ENCODE measurements around the gene BORCS5. TPM values are rescaled to one million over a fixed set of nuclear protein-coding genes. Genes with fewer than 3 reads are reported as not detected.
A peak's percentile ranks its signal among the peaks of the same experiment; 100 is the strongest.

BORCS5 gene
- total and polyA plus RNA-seq, 2 donors (not counting 1 experiment from before 2014, with no cell fraction given), result 13.5 to 14.4 TPM

- no peaks in the 10 kb centered on the region for H3K79me2 ChIP-seq (ENCODE audit: control insufficient read depth, insufficient read depth, low read length)
- no peak overlapping the region for H3K4me2 ChIP-seq (ENCODE audit: extremely low read depth, insufficient read depth, low read length)
- no peak overlapping the region for H3K4me3 ChIP-seq (replicated peaks in 1 of 4; ENCODE audit: control extremely low read depth in 1 of 4, insufficient read depth in 1 of 4, low read depth in 3 of 4, low read length in 4 of 4)
- peaks cover 13% of the 10 kb centered on the region for H3K4me1 ChIP-seq (ENCODE audit: control insufficient read depth, extremely low read depth, insufficient read depth, low read length)
- no peaks in the 10 kb centered on the region for H3K36me3 ChIP-seq (ENCODE audit: control insufficient read depth, insufficient read depth, low read length)
- no peaks in the 10 kb centered on the region for H4K20me1 ChIP-seq (ENCODE audit: control insufficient read depth, extremely low read depth, insufficient read depth, low read length)
- H3K27me3 ChIP-seq (ENCODE audit: control insufficient read depth, insufficient read depth, low read length), result no peaks in the 10 kb centered on the region
- no peaks in the 10 kb centered on the region for H3K9me3 ChIP-seq (ENCODE audit: control insufficient read depth, insufficient read depth, low read depth, low read length)
- TF ChIP-seq CTCF (conservative IDR thresholded peaks at IDR 0.05 in 1 of 2, IDR thresholded peaks at IDR 0.05 in 1 of 2; ENCODE audit: low read depth in 1 of 2, low read length in 2 of 2), result no peak
- no peak for TF ChIP-seq EZH2 (IDR thresholded peaks at IDR 0.05; ENCODE audit: low read length, missing control alignments)
- H3K9ac ChIP-seq (ENCODE audit: insufficient read depth, low read length), result no peak overlapping the region
- H3K27ac ChIP-seq (ENCODE audit: insufficient read depth, low read length), result no peak overlapping the region
- H2AFZ ChIP-seq (ENCODE audit: low read length), result no peak overlapping the region
- no peak for DNase-seq (ENCODE audit: low read depth in 2 of 2)
Measured at GRCh38 chr12:12396694-12397093, 39.8 kb downstream of the BORCS5 start.

- H4K20me1 ChIP-seq (ENCODE audit: control insufficient read depth, extremely low read depth, insufficient read depth, low read length), result no peaks in the 10 kb centered on the region
- H3K9ac ChIP-seq (ENCODE audit: insufficient read depth, low read length), result no peak overlapping the region
- no peak overlapping the region for H3K4me3 ChIP-seq (replicated peaks in 1 of 4; ENCODE audit: control extremely low read depth in 1 of 4, insufficient read depth in 1 of 4, low read depth in 3 of 4, low read length in 4 of 4)
- peaks cover 13% of the 10 kb centered on the region for H3K4me1 ChIP-seq (ENCODE audit: control insufficient read depth, extremely low read depth, insufficient read depth, low read length)
- DNase-seq (ENCODE audit: low read depth in 2 of 2), result no peak
- H3K9me3 ChIP-seq (ENCODE audit: control insufficient read depth, insufficient read depth, low read depth, low read length), result no peaks in the 10 kb centered on the region
- TF ChIP-seq EZH2 (IDR thresholded peaks at IDR 0.05; ENCODE audit: low read length, missing control alignments) (no peak), CTCF (conservative IDR thresholded peaks at IDR 0.05 in 1 of 2, IDR thresholded peaks at IDR 0.05 in 1 of 2; ENCODE audit: low read depth in 1 of 2, low read length in 2 of 2) (no peak)
- no peak overlapping the region for H3K4me2 ChIP-seq (ENCODE audit: extremely low read depth, insufficient read depth, low read length)
- no peaks in the 10 kb centered on the region for H3K79me2 ChIP-seq (ENCODE audit: control insufficient read depth, insufficient read depth, low read length)
- no peak overlapping the region for H3K27ac ChIP-seq (ENCODE audit: insufficient read depth, low read length)
- no peaks in the 10 kb centered on the region for H3K27me3 ChIP-seq (ENCODE audit: control insufficient read depth, insufficient read depth, low read length)
- no peak overlapping the region for H2AFZ ChIP-seq (ENCODE audit: low read length)
- H3K36me3 ChIP-seq (ENCODE audit: control insufficient read depth, insufficient read depth, low read length), result no peaks in the 10 kb centered on the region
Measured at GRCh38 chr12:12397184-12397583, 40.3 kb downstream of the BORCS5 start.

GRCh38 chr12:12398026-12398859 is 41.4 kb downstream of the BORCS5 start:
- TF ChIP-seq CTCF (conservative IDR thresholded peaks at IDR 0.05 in 1 of 2, IDR thresholded peaks at IDR 0.05 in 1 of 2; ENCODE audit: low read depth in 1 of 2, low read length in 2 of 2), result no peak
- TF ChIP-seq EZH2 (IDR thresholded peaks at IDR 0.05; ENCODE audit: low read length, missing control alignments), result no peak
- no peaks in the 10 kb centered on the region for H4K20me1 ChIP-seq (ENCODE audit: control insufficient read depth, extremely low read depth, insufficient read depth, low read length)
- H3K4me2 ChIP-seq (ENCODE audit: extremely low read depth, insufficient read depth, low read length), result peak overlapping the region; percentile 65
- peak; percentile 98 for DNase-seq (ENCODE audit: low read depth in 2 of 2)
- no peaks in the 10 kb centered on the region for H3K27me3 ChIP-seq (ENCODE audit: control insufficient read depth, insufficient read depth, low read length)
- no peak overlapping the region for H2AFZ ChIP-seq (ENCODE audit: low read length)
- H3K27ac ChIP-seq (ENCODE audit: insufficient read depth, low read length), result peak overlapping the region; percentile 61
- peaks cover 13% of the 10 kb centered on the region for H3K4me1 ChIP-seq (ENCODE audit: control insufficient read depth, extremely low read depth, insufficient read depth, low read length)
- no peaks in the 10 kb centered on the region for H3K79me2 ChIP-seq (ENCODE audit: control insufficient read depth, insufficient read depth, low read length)
- H3K9ac ChIP-seq (ENCODE audit: insufficient read depth, low read length), result no peak overlapping the region
- H3K4me3 ChIP-seq (replicated peaks in 1 of 4; ENCODE audit: control extremely low read depth in 1 of 4, insufficient read depth in 1 of 4, low read depth in 3 of 4, low read length in 4 of 4), result peak overlapping the region in 1 of 4 experiments; percentile 28
- no peaks in the 10 kb centered on the region for H3K9me3 ChIP-seq (ENCODE audit: control insufficient read depth, insufficient read depth, low read depth, low read length)
- H3K36me3 ChIP-seq (ENCODE audit: control insufficient read depth, insufficient read depth, low read length), result no peaks in the 10 kb centered on the region

All from fibroblast of lung (primary cell).